SU-DHL-6 (cell line): ENCODE data around the gene AHDC1.

Experiments used
- CTCF ChIP-seq: fragments of 200-600 bp; sonication (generic); IDR thresholded peaks from one replicate; pipeline ENCODE4 v1.5.1; 2017; ENCODE audit warnings: antibody characterized with exemption, mild to moderate bottlenecking, low read length, moderate library complexity; ENCODE audit not compliant: insufficient read depth, poor library complexity, severe bottlenecking
- EZH2phosphoT487 ChIP-seq: fragments of 200-600 bp; sonication (generic), shearing (Covaris generic); conservative IDR thresholded peaks from 2 replicates; pipeline ENCODE4 v1.6.1; 2018; ENCODE audit warnings: mild to moderate bottlenecking, antibody characterized with exemption, low read length, moderate library complexity, mixed read lengths

- TF ChIP-seq CTCF (no peak), EZH2phosphoT487 (no peak)
Observed at GRCh38 chr1:27638047-27638734, 34.2 kb upstream of the AHDC1 start.
